Activated T-helper 9 cell treated with anti-CD3 and anti-CD28 coated beads, Interleukin-2, amount 50 U/mL, for 16 hours (primary cell): Measurements from ENCODE around the gene PLXNA3.

ENCODE experiments used
- DNase-seq: peaks from one replicate; pipeline ENCODE4 v3.0.0-alpha.2; 2020; ENCODE audit warnings: low read depth

The PLXNA3 gene

DNA sequence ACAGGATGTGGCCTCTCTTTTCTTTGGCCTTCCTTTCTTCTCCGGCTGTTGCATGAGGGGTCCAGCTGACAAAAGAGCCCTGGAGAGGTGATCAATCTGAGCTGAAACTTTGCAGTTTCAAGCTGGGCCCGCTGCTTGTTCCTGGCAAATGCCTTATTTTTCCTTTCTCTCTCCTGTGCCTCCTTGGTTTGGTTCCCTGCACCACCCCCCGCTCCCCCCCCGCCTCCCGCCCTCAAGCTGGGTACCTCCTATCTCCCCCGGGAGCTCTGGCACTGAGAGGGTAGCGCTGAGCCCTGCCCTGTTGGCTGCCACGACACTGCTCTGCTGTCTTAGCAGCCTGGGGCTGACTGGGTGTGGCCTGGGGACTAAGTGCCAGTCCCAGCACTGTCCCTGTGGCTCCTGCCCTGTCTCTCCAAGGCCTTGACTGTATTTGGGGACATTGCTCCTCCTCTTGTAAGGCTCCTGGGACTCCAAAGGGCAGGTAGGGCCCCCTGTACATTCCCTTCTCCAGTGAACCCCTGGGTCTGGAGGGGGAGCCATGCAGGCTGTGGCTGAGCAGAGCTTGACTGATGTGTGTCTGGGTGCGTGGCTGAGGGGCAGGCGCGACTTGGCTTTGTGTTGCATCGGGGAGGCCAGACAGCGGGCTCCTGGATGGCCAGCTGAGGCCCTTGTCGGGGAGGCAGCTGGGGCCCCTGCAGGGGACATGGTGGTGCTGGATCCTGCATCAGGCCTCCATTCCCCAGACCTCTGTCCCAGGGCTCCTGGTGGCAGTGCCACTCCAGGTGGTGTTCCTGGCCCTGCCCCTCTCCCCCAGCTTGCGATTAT lies 1.1 kb downstream of the PLXNA3 start:
- no peak for DNase-seq

DNA sequence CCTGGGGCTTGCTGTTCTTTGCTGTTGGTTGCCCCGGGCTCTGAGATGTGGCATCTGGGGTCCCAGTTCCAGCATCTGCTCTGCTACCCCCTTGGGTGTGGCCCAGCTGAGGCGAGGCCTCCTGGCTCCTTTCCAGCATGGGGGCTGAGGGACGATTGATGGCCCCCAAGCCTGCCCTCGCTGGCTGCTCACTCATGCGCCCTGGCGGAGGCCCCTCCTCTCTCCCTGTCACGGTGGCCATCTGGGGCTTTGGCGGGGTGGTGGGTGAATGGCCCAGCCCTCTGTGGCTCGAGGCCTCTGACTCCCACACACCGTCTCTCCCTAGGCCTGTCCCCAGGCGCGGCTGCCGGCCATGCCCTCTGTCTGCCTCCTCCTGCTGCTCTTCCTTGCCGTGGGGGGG lies 1.8 kb downstream of the PLXNA3 start:
- DNase-seq = no peak

DNA sequence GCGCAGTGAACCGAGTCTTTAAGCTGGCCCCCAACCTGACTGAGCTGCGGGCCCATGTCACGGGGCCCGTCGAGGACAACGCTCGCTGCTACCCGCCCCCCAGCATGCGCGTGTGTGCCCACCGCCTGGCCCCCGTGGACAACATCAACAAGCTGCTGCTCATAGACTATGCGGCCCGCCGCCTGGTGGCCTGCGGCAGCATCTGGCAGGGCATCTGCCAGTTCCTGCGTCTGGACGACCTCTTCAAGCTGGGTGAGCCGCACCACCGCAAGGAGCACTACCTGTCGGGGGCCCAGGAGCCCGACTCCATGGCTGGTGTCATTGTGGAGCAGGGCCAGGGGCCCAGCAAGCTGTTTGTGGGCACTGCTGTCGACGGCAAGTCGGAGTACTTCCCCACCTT lies 2.2 kb downstream of the PLXNA3 start:
- no peak for DNase-seq

DNA sequence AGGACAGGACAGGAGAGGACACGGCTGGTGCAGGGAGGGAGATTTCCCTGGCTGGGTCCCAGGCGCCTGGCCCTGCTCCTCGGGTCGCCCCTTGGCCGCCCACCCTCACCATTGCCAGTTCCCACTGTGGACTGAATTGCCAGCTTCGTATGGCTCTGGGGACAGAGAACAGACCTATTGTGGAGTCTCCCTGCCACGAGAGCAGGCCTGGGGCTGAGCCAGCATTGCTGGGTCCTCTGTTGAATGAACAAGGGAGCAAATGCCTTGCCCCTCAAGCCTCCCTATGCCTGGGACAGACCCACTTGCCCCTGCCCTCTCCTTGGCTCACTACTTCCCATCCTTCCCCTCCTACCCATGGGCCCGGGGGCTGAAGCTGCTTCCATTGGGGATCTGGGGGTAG lies 4.3 kb downstream of the PLXNA3 start:
- DNase-seq = no peak

DNA sequence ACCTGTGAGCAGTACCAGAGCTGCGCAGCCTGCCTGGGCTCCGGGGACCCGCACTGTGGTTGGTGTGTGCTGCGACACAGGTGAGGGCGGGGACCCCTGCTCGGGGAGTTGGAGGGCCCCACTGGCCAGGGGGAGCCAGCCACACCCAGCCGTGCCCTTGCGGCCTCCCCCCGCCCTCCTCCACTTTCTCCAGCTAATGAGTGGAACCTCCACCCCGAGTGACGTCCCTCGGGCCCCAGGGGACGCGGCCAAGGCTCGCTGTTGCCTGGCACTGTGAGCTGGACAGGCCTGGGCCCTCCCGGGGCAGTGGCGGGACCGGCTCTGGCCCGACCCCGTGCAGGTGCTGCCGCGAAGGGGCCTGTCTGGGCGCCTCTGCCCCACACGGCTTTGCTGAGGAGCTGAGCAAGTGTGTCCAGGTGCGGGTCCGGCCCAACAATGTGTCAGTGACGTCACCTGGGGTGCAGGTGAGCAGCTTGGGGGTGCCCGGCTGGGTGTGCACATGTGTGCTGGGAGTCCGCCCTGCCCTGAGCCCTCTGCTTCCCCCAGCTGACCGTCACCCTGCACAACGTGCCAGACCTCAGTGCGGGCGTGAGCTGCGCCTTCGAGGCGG lies 5.6 kb downstream of the PLXNA3 start:
- DNase-seq = no peak

DNA sequence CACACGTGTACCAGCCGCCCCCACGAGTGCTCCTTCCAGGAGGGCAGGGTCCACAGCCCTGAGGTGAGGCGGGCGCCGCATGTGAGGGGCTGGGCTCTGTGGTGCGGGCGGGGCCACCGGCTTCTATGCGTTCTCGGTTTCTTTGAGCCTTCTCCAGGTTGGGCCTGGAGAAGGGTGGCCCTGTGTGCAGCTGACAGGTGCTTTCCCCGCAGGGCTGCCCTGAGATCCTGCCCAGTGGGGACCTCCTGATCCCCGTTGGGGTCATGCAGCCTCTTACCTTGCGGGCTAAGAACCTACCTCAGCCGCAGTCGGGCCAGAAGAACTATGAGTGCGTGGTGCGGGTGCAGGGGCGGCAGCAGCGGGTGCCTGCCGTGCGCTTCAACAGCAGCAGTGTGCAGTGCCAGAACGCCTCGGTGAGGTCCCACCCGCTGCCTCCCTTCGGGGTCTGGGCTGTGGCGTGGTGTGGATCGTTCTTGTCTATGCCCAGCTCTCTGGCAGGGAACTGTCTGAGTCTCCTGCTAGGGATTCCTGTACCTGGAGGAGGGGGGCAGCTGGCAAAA lies 6.8 kb downstream of the PLXNA3 start:
- DNase-seq = no peak

DNA sequence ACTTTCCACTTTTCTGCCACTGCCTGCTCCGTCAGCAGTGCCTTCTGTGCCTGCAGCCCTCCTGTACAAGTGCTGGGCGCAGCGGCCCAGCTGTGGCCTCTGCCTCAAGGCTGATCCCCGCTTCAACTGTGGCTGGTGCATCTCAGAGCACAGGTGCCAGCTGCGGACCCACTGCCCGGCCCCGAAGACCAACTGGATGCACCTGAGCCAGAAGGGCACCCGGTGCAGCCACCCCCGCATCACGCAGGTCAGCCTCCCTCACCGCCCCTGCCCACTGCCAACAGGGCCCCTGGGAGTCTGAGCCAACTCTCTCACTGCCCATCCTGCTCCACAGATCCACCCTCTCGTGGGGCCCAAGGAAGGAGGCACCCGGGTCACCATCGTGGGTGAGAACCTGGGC lies 7.5 kb downstream of the PLXNA3 start:
- no peak for DNase-seq

DNA sequence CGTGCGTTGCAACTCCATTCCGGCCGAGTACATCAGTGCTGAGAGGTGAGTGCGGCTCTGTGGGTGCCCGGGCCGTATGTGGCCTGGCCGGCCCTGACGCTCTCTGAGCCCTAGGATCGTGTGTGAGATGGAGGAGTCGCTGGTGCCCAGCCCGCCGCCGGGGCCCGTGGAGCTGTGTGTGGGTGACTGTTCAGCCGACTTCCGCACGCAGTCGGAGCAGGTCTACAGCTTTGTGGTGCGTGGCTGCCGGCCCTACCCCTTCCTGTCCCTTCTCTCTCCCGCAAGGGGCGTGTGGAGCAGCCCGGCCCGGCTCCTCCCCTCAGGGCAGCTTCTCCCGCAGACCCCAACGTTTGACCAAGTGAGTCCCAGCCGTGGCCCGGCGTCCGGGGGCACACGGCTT lies 8.0 kb downstream of the PLXNA3 start:
- no peak for DNase-seq

DNA sequence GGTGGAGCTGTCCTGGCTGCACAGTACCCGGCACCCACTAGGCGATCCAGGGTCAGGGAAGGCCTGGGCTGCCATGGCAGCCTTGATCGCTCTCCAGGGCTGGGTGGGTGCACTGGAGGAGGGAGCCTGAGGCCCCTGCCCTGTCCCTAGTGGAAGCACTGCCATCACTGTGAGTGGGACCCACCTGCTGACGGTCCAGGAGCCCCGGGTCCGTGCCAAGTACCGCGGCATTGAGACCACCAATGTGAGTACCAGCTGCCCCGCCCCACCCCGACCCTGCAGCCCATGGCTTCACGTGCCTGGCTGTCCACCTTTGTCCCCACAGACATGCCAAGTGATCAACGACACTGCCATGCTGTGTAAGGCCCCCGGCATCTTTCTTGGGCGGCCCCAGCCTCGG lies 8.8 kb downstream of the PLXNA3 start:
- DNase-seq = no peak

DNA sequence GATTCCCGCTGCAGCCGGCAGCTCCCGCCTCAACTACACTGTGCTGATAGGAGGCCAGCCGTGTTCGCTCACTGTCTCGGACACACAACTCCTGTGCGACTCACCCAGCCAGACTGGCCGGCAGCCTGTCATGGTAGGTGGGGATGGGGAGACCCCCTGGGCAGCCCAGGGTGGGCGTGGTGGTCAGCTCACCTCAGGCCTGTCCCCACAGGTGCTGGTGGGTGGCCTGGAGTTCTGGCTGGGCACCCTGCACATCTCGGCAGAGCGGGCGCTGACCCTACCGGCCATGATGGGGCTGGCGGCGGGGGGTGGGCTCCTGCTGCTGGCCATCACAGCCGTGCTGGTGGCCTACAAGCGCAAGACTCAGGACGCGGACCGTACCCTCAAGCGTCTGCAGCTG lies 9.5 kb downstream of the PLXNA3 start:
- no peak for DNase-seq

DNA sequence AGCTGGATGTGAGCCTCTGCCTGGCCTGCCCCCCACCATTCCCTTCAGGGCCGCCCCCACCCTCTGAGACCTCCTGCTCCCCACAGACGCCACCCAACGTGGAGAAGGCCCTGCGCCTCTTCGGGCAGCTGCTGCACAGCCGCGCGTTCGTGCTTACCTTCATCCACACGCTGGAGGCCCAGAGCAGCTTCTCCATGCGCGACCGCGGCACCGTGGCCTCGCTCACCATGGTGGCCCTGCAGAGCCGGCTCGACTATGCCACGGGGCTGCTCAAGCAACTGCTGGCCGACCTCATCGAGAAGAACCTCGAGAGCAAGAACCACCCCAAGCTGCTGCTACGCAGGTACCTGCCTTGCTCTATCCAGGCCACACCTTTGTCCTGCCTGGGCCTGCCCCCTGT lies 10.1 kb downstream of the PLXNA3 start:
- DNase-seq = no peak

DNA sequence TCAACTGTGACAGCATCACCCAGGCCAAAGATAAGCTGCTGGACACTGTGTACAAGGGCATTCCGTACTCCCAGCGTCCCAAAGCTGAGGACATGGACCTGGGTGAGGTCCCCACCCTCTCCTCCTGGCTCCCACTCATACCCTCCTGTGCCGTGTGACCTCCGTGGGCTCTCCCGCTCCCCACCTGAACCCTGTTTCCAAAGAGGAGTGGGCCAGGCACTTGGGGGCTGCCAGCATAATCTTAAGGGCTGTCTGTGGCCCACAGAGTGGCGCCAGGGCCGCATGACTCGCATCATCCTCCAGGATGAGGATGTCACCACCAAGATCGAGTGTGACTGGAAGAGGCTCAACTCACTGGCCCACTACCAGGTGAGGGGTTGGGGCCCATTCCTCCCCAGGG lies 11.0 kb downstream of the PLXNA3 start:
- no peak for DNase-seq

DNA sequence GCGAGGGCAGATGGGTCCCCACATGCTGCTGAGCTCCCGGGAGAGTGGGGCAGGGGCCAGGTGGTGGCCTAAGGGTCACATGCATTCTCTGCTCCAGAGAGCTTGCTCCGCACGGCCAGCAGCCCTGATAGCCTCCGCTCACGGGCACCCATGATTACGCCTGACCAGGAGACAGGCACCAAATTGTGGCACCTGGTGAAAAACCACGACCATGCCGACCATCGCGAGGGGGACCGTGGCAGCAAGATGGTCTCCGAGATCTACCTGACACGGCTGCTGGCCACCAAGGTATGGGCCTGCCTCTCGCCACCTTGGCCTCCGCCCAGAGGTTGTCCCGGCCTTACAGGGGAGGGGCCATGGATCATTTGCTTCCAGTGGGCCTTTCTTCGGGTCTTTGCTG lies 11.8 kb downstream of the PLXNA3 start:
- no peak for DNase-seq

DNA sequence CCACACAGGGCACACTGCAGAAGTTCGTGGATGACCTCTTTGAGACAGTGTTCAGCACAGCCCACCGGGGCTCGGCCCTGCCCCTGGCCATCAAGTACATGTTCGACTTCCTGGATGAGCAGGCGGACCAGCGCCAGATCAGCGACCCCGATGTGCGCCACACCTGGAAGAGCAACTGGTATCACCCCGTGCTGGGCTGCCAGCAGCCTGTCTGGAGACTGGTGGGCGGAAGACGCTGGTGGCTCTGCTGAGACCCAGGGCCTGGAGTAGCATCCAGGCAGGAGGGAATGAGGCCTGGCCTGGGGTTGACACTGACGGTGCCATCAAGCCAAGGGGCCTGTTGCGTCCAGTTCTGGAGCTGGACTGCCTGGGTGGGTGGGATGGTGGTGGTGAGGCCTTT lies 12.4 kb downstream of the PLXNA3 start:
- DNase-seq = no peak

DNA sequence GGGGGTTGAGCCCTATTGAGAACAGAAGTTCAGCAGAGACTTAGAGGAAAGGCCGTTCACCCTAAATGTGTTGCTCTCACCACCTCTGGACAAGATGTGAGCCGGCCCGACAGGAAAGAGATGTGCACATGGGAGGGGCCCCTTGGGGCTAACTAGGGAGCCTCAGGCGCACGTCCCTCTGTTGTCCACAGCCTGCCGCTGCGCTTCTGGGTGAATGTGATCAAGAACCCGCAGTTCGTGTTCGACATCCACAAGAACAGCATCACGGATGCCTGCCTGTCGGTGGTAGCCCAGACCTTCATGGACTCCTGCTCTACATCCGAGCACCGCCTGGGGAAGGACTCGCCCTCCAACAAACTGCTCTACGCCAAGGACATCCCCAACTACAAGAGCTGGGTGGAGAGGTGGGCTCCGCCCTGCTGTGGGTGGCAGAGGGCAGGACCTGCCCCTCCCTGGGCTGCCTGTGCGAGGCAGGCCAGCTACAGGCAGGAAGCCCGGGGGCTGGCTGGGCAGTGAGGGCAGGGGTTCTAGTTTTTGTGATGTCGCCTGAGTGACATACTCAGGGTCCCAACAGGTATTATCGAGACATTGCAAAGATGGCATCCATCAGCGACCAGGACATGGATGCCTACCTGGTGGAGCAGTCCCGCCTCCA lies 13.0 kb downstream of the PLXNA3 start:
- DNase-seq = no peak

DNA sequence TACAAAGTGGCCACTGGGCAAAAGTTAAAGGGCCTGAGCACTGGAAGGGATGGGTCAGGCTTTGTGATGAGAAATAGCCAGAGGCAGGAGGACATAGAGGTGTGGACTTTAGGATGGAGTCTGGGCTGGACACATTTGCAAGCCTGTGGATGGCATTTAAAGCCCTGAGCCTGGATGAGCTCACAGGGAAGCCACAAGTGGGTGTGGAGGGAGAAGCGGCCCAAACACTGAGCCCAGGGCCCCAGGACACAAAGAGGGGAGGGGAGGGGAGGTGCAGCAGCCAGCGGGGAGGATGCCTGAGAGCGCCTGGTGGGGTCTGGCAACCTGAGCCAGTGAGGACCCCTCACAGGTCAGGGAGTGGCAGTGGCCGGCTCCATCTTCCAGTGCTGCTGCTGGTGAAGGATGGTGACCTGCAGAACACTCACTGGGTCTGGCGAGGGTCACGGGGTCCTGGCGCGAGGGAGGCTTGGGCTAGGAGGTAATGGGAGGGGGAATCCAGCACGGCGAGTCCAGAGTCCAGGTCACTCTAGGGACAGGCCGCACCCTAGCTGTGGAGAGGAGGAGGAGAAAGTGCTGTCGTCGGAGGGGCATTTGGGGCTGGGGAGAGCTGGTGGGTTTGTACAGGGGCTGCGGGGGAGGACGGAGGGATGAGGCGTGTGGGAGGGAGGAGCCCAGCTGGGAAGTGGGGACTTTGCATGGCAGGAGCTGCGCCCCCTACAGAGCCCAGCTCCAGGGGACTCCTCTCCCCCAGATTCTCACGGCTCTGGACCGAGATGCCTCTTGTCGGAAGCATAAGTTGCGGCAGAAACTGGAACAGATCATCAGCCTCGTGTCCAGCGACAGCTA lies 14.0 kb downstream of the PLXNA3 start:
- DNase-seq = no peak

DNA sequence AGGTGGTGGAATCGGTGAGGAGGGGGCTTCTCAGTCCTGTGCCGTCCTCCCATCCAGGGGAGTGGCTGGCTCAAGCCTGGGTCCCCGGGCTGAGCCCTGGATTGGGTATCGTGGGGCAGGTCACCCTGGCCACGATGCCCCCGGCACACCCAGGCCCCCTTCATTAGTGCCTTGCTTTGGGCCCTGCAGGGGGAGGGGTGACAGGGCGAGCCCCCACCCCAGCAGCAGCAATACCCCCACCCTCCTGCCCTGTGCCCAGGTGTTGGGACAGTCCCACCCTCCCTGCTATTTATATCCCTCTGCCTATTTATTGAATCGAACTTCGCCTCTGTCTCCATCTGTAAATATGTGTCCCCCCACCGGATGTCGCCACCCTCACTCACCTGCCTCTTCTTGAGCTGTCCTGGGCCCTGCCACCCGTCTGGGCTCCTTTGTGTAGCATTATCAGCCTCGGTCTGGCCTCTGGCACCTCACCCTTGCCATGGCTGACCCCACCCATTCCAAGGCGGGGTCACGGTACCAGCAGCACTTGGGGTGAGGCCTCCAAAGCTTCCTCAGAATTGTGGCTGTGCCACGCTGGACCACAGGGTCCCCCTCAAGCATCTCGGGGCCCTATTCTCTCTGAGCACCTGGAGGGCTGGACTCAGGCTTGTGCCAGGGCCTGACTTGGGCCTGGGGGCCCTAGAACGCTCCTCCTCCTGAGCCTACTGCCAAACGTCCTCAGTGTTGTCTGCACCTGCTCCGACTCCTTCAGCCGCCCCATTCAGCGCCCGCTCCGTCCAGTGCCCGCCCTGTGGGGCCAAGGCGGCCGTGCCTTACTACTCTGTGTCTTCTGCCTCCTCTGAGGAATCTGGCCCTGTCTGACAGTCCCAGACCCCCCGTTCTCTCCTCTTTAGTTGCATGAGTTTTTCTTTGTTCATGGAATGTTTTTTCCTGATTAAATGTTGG lies 14.9 kb downstream of the PLXNA3 start:
- DNase-seq = no peak

DNA sequence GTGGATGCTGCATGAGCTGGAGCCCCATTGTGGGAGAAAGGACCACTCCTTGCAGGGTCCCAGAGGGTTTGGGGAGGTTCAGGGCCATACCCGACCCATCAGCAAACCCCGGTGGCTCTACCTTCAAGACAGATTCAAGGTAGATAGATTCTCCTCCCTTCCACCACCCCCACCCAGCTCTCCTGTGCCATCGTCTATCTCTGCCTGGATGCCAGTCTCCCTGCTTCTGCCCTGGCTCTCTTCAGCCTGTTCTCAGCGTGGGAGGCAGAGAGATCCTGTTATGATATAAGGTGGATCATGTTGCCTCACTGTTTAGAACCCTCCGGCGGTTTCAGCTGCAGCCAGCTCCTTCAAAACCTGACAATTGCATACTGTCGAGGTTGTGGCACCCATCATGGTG lies 15.6 kb downstream of the PLXNA3 start:
- DNase-seq = no peak

DNA sequence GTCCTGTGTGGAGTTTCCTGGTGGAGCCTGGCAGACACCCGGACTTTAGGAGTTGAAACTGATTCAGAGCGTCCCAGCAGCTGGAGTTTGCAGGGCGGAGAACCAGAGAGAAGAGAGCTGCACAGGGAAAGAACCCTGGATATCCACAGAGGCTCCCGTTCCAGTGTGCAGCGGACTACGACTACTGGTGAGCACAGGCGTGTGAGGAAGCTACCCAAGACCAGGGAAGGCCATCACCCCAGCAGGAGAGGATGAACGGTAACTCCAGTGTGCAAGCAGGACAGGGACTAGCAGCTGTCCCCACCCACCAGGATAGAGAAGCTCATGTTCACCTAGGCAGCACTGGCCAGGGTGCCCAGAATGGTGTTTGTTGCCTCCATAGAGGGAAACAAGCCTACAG lies 18.7 kb downstream of the PLXNA3 start:
- DNase-seq = no peak

DNA sequence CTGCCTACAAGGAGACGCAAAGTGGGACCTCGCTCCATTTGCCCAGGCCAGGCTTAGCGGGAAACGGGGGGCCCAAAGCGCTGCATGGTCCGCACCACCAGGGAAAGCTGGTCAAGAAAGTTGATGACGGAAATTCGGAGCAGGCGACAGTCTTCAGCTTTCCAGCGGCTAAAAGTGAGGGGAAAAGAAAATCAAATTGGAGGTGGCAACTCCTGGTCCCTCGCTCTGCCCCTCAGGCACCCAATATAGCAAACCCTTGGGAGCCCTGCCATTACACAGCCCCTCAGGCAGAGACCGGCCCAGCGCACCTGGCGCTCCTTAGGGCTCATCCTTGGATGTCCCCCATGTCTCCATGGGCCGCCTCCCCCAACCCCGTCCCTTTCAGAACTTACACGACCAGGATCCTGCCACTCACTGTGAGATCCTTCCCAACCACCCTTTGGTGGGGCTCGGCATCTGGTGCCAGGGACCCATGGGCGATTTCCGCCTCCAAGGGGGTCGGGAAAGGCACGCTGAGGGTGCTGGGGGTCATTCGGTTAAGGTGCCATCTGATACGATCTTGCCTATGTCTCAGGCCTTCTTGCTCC lies 19.9 kb downstream of the PLXNA3 start:
- DNase-seq = no peak
